Panc1 (cell line): Measurements from ENCODE around the gene MYO5B. TPM values are rescaled to one million over a fixed set of nuclear protein-coding genes. Genes with fewer than 3 reads are reported as not detected.

Experiments used
- ATAC-seq: fragments of 200-7000 bp; cut with Tn5 transposase; 2 replicates; pipeline ENCODE4 v1.9.1; 2020; ENCODE audit warnings: mild to moderate bottlenecking, moderate library complexity
- BruUV-seq: library from RNA; stranded (reverse); fragments of 400-500 nt; replicated peaks from 2 replicates; lab custom pipeline; 2021; lab: Mats Ljungman, UMichigan
- CTCF ChIA-PET: fragments of 300-600 bp; sonication (Branson Sonifier 250); formaldehyde crosslinking; loops from one replicate; lab custom pipeline; 2022; ENCODE audit warnings: antibody characterized with exemption; lab: Charles Lee
- POLR2A ChIA-PET: fragments of 300-600 bp; sonication (Branson Sonifier 250); formaldehyde crosslinking; loops from one replicate; lab custom pipeline; 2022; ENCODE audit warnings: antibody characterized with exemption; lab: Charles Lee
- DNase-seq: peaks from one replicate; pipeline ENCODE4 v3.0.0-alpha.2; 2010; ENCODE audit warnings: low read depth, low spot score
- H3K27ac ChIP-seq: 2 replicates; pipeline ENCODE4 v1.5.1; 2011; ENCODE audit warnings: mild to moderate bottlenecking, low read length, inconsistent platforms
- H3K27me3 ChIP-seq: fragments of 200-500 bp; sonication (Bioruptor generic); 2 replicates; pipeline ENCODE4 v1.6.0; 2014; ENCODE audit warnings: low read length, inconsistent platforms; ENCODE audit not compliant: control insufficient read depth, insufficient read depth
- H3K36me3 ChIP-seq: fragments of 200-500 bp; sonication (Bioruptor generic); 2 replicates; pipeline ENCODE4 v1.5.1; 2014; ENCODE audit warnings: inconsistent platforms, mild to moderate bottlenecking, low read length, moderate library complexity; ENCODE audit not compliant: control insufficient read depth, insufficient read depth
- H3K4me1 ChIP-seq: 2 replicates; pipeline ENCODE4 v1.5.1; 2011; ENCODE audit warnings: inconsistent platforms, mild to moderate bottlenecking, low read length, moderate library complexity; ENCODE audit not compliant: control insufficient read depth, insufficient read depth
- H3K4me3 ChIP-seq, 2 experiments: 2 replicates each; pipeline ENCODE4 v1.5.1; 2011 to 2012; ENCODE audit warnings: low read depth in 2 of 2, low read length in 2 of 2, mild to moderate bottlenecking in 2 of 2, inconsistent platforms in 1 of 2, moderate library complexity in 1 of 2
- H3K9me3 ChIP-seq: fragments of 200-500 bp; sonication (Bioruptor generic); 2 replicates; pipeline ENCODE4 v1.5.1; 2014; ENCODE audit warnings: low read depth, mild to moderate bottlenecking, inconsistent platforms, low read length, moderate library complexity; ENCODE audit not compliant: control insufficient read depth, insufficient read depth
- CTCF ChIP-seq: fragments of 450-650 bp; IDR thresholded peaks from 2 replicates; pipeline ENCODE4 v1.5.1; 2017; ENCODE audit warnings: mild to moderate bottlenecking
- POLR2AphosphoS5 ChIP-seq: IDR thresholded peaks from 2 replicates; pipeline ENCODE4 v1.6.1; 2012; ENCODE audit warnings: mild to moderate bottlenecking, low read depth, low read length, moderate library complexity
- REST ChIP-seq, 2 experiments: IDR thresholded peaks; 2 replicates each; pipeline ENCODE4 v1.6.1; 2011 to 2012; ENCODE audit warnings: low read depth in 2 of 2, control low read depth in 1 of 2, low read length in 1 of 2, mild to moderate bottlenecking in 1 of 2, moderate library complexity in 1 of 2; ENCODE audit not compliant: insufficient read depth in 1 of 2
- SIN3A ChIP-seq: IDR thresholded peaks from 2 replicates; pipeline ENCODE4 v1.6.1; 2012; ENCODE audit warnings: low read depth, mild to moderate bottlenecking, low read length, moderate library complexity, borderline replicate concordance; ENCODE audit not compliant: insufficient read depth
- TCF7L2 ChIP-seq: IDR thresholded peaks from 2 replicates; pipeline ENCODE4 v1.6.1; 2011; ENCODE audit warnings: mild to moderate bottlenecking, low read depth, low read length, inconsistent platforms
- in situ Hi-C: cut with HindIII; loops from 2 replicates; pipeline ENCODE4 v1.10.0; 2016; ENCODE audit warnings: low sequenced_read_pairs, low pct_unique_long_range_greater_than_20kb
- intact Hi-C: fragments of 100-400 bp; cut with micrococcal nuclease; formaldehyde crosslinking; loops from one replicate; pipeline ENCODE4 v1.10.0; 2022; ENCODE audit not compliant: unreplicated experiment
- total RNA-seq: library from RNA; stranded (reverse); gene quantifications from one replicate; pipeline ENCODE4 v1.2.1, GENCODE V29; 2021; ENCODE audit not compliant: unreplicated experiment

Gene MYO5B
- total RNA-seq, 1 experiment from 2014 or later, result 0.31 TPM

GRCh38 chr18:49967636-49968313 lies 227.2 kb downstream of the MYO5B start:
- intact Hi-C loops, result no loop called here
- Histone ChIP-seq H3K4me1 (no peaks in the 10 kb centered on the region), H3K4me3 (no peak overlapping the region), H3K27me3 (no peaks in the 10 kb centered on the region; the same call in 1 of the 2 replicates), H3K9me3 (no peaks in the 10 kb centered on the region), H3K36me3 (no peaks in the 10 kb centered on the region), H3K27ac (no peak overlapping the region)
- ATAC-seq, result no peak
- ChIA-PET CTCF (no interaction called here), POLR2A (no interaction called here)
- in situ Hi-C loops, result no loop called here
- TF ChIP-seq REST (IDR thresholded peaks at IDR 0.05; ENCODE audit: insufficient read depth in 1 of 2, low read depth in 2 of 2, low read length in 1 of 2), result no peak
- no peak for TF ChIP-seq TCF7L2
- no peak for TF ChIP-seq CTCF
- no peak for TF ChIP-seq POLR2AphosphoS5
- no peak for TF ChIP-seq SIN3A
- DNase-seq, result no peak
- BruUV-seq, result no TSS peak

- H3K36me3 ChIP-seq, result no peaks in the 10 kb centered on the region
- BruUV-seq, result no TSS peak
- no peak overlapping the region for H3K27ac ChIP-seq
- no peaks in the 10 kb centered on the region for H3K9me3 ChIP-seq
- in situ Hi-C loops (no loop called here), intact Hi-C loops (no loop called here)
- H3K4me1 ChIP-seq, result no peaks in the 10 kb centered on the region
- CTCF ChIA-PET, result no interaction called here
- DNase-seq, result no peak
- H3K4me3 ChIP-seq, result no peak overlapping the region
- no peaks in the 10 kb centered on the region; the same call in 1 of the 2 replicates for H3K27me3 ChIP-seq
- TF ChIP-seq CTCF, result no peak
- TF ChIP-seq SIN3A, result no peak
- TF ChIP-seq POLR2AphosphoS5, result no peak
- no peak for TF ChIP-seq REST (IDR thresholded peaks at IDR 0.05; ENCODE audit: insufficient read depth in 1 of 2, low read depth in 2 of 2, low read length in 1 of 2)
- no peak for TF ChIP-seq TCF7L2
- POLR2A ChIA-PET, result no interaction called here
- ATAC-seq, result no peak
Measured at GRCh38 chr18:49967171-49967570, 227.8 kb downstream of the MYO5B start.
